HG03521 (cell line): ENCODE data around the gene LRRC28.
"Not testable (repeated sequence)": the region's sequence is repeated elsewhere in the genome, so short reads cannot be mapped to it uniquely, and the experiment has no call there.

ENCODE experiments used
- ATAC-seq: cut with Tn5 transposase; IDR thresholded peaks from one replicate; pipeline ENCODE4 v1.9.1; 2021; ENCODE audit warnings: mild to moderate bottlenecking, moderate library complexity; ENCODE audit not compliant: unreplicated experiment

The LRRC28 gene

DNA sequence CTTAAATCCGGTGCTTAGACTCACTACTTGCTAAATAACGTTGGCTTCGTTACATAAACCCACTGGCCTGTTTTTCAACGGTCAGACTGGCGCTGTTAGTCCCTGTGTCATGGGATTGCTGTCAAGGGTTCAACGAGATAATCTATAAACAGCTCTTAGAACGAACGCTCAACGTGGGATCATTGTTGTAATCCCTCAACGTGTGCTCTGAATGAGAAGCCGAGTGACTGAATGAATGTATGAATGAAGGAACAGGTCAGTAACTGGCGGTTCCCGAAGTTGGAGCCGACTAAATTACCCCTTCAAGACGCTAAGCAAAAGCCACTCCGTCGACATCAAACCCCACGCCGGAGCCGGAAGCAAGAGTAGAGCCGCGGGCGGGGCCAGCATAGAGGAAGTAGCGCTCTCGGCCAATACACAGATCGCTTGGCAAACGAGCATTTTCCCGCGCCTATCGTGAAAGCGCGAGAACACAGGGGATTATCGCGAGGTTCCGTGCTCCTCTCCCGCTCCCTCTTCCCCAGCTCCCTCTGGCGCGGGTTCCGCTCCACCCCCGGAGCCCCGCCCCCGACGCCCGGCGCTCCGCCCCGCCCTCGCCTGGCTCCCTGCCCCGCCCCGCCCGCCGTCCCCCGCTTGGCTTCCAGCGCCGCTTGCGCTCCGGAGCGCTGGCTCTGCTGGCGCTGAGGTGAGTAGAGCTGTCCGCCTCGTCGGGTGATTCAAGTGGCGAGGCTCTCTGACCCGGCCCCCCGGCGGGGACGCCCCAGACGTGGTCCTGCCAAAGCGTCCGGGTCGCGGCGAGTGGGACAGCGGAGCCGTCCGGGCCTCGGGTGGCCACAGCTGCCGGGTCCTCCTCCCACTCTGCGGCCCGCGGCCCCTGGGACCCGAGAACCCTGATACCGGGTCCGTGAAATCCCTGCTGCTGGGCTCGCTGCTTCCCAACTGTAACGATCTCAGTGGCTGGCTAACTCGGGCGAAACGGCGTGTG is at the start of gene LRRC28:
Gene LRRC28 (plus strand): TSS at position 625 of the 985 bp plus-strand sequence. CDS start 4,477 bp downstream, outside the sequence.
- ATAC-seq, result peak; percentile 94

DNA sequence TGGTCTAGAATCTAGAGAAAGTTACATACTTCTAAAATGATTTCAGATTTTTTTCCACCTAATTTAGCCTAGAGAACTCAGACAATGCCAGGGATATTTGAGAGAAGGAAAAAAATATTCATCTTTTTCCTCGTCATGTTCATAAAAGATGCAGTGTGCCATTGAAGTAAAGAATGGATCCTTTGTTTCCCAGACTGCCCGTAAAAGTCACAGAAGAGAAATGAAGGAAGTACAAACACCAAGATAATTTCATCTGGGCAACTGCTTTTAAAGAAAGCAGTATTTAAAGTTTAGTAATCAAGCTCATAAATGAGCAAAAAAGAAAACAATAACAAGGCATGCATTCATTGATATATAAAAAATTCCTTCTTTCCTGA is 49.1 kb upstream of the LRRC28 start:
- ATAC-seq, result no peak

DNA sequence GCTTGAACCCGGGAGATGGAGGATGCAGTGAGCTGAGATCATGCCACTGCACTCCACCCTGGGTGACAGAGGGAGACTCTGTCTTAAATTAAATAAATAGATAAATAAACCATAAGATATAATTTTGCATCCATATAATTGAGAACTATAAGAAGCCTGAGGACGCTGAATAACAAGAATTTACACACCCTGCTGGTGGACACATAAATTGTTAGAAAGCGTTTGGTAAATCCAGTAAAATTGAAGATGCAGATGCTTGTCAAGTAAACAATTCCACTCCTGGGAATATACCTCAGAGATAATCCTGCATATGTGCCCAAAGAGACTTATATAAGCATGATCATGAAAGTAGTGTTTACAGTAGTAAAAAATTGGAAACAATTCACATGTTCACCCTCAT is 43.6 kb upstream of the LRRC28 start:
- no peak for ATAC-seq

DNA sequence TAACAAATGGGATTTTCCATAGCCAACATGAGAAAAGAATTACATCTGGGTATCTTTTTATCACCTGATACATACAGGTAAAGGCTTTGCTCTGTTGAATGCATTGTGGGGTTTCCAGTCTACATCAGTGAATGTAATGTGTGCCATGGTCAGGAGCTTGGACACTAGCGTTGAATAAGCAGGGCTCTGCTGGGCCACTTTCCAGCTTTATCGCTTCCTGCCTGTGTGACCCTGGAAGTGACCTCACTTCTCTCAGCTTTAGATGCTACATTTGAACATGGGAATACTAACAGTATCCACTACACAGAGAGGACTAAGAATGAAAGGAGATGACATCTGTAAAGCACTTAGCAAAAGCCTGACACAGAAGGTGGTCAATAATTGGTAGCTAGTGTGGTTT is 42.0 kb upstream of the LRRC28 start:
- ATAC-seq, result no peak

DNA sequence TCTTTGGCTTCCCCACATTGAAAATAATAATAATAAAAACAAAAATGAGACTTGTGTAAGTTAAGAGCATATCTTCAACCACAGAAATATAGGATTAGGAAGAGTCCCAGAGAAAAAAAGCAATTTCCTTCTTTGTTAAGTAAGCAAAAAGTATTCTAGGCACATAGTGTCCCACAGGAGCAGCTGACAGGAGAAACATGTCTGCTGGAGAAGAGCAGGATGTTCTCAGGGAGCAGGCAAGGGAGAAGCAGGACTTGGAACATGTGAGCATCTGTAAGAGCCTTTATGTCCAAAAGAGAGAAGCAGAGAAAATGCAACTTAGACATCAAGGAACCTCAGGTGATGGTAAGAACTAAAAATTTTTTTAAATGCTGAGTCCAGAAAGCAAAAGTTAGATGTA is 40.9 kb upstream of the LRRC28 start:
- ATAC-seq, result no peak

DNA sequence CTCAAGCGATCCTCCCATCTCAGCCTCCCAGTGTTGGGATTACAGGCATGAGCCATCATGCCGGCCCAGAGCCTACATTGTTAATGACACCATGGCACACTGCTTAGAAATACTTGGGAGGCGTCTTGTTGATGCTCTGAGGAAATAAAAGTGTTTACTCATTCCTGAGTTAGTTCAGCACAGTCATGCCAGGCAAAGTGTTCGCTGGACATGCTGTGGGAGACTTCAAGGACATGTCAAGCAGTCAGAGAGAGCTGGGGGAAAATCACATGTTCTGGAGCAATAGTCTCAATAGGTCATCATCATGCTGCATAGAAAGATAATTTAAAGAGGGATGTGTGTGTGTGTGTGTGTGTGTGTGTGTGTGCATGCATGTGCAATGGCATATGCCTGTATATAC is 39.4 kb upstream of the LRRC28 start:
- no peak for ATAC-seq

DNA sequence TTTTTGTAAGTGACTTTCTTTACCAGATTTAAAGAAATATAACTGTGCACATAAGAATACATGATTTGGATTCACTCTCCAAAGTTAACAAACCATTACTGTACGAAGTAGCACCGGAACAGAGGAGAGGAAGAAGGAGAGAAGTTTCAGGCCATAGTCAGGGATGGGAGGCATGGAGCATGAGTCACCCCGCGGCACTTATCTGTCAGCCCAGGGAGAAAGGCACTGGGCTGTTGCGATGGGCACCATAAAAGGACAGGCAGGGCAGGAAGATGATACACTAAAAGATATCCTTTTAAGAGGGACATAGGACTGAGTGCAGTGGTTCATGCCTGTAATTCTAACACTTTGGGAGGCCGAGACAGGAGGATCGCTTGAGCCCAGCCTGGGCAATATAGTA is 38.9 kb upstream of the LRRC28 start:
- no peak for ATAC-seq

DNA sequence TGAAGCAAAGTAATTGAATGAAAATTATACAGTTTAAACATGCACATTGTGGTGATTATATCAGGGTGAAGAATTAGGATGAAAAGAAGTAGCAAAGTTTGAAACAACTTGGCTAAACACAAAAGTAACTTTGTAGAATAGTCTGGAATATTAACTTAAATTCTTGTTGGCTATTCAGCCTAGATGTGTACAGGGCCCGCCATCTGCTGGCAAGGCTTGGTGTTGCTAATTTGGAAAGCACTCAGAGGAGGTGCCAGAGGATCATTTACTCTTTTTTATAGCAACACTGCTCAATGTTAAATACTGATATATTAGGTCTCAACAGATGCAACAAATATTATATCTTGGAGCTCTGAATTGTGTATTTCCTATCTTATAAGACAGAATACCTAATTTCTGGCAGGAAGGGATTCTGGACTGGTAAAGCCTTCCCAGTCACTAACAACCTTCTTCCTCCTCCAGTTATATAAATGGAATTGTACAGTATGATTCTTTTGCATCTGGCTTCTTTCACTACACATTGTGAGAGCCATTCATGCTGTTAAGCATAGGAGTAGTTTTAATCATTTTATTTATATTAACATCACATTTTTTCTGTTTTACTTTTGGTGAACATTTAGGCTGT is 38.0 kb upstream of the LRRC28 start:
- peak; percentile 58 for ATAC-seq

DNA sequence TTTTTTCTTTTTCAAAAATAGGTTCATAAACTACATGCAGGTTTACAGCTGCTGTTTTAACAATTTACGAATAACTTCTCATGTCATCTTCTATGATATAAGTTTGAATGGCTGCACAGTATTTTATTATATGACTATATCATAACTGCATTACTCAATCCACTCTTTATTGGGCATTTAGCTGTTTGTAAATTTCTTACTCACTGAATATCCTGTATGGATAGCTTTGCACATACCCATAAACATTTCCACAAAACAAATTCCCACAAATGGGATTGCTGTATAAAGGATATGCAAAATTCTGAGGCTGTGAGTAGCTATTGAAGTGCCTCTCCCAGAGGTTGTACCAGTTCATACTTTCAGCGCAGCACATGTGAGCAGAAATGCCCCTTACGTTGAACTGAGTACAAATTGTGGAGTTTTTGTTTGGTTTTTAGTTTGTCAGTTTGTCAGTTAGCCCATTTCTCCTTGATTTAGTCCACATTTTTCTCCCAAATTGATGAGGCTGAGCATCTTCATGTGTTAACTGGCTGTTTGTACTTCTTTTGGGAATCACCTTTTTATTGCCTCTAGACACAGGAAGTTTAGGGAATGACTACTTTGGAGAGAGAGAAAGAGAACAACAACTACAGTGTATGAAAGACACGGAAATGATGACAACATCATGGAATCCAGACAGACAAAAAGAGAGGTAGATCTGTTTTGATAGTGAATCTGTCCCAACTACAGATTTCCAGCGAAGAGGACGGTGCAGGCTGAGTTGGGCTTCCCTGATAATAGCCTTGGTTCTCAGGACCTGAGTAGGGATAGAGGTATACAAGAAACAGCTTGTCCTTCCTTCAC is 26.7 kb upstream of the LRRC28 start:
- no peak for ATAC-seq

DNA sequence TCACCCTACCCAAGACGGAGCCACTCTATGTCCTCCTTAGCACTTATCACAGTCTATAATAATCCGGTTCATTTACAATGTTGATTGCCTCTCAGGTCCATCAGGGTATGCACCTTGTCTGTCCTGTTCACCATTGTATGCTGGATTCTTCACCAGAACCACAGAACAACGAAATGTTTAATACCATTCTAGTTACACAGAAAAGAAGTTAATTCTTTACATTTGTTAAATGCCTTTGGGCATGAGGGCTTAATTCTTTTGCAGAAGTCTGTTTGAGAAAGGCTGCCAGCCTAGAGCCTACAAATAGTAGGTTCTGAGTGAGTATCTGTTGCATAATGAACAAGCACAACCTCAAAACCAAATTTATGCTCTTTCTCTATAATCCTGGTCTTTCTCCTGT is 24.5 kb upstream of the LRRC28 start:
- ATAC-seq, result no peak

DNA sequence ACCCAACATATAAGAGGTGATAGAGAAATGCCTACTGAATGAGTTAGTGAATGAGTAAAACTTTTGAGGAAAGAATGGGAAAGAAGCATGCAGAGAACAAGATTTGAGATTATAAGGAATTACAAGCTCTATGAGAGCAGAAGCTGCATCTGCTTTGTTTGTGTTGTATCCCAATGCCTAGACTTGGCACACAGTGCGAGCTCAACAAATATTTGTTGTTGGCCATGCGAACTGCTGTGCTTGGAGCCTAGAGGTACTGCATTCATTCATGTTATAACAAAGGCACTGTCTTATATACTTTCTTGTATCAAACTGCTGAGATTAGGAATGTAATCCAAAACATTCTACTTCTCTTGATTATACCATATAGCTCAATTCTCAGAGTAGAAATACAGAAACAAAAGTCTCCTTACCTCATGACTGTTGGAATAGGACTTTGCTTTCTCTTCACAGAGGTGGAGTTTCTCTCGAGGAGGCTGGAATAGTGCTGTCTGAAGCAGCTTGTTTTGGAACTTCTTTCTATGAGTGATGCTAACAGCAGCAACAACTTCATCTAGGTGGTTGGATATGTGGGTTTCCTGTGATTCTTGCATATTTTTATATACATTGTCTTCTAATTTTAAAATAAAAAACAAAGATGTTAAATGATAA is 23.0 kb upstream of the LRRC28 start:
- no peak for ATAC-seq

DNA sequence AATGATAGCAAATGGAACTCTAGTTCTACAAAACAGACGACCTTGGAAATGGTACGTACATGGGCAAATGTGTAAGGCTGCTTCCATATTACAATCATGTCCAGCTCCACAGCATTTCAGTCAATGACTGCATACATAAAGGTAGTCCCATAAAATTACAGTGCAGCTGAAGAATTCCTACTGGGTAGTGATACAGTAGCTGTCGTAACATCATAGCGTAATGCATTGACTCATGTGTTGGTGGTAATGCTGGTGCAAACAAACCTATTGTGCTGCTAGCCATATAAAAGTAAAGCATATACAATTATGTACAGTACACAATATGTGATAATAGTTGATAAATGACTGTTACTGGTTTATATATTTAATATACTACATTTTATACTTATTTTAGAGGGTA is 20.4 kb upstream of the LRRC28 start:
- ATAC-seq, result no peak

DNA sequence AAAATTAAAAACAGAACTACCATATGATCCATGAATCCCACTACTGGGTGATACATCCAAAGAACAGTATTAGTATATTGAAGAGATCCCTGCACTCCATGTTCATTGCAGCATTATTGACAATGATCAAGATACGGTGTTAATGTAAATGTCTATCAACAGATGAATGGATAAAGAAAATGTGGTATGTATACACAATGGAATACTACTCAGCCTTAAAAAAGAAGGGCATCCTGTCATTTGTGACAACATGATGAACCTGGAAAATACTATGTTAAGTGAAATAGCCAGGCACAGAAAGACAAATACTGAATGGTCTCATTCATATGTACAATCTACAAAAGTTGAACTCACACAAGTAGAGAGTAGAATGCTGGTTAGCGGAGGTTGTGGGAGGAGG is 18.5 kb upstream of the LRRC28 start:
- ATAC-seq, result no peak

DNA sequence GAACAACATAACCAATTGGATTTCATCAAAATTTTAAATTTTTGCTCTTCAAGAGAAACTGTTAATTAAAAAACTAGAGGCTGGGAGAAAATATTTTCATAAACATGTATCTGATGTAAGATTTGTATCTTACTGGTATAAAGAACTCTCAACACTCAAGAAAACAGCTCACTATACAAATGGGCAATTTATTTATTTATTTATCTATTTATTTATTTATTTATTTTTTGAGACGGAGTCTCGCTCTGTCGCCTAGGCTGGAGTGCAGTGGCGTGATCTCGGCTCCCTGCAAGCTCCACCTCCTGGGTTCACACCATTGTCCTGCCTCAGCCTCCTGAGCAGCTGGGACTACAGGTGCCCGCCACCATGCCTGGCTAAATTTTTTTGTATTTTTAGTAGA is 17.1 kb upstream of the LRRC28 start:
- not testable (repeated sequence) for ATAC-seq

DNA sequence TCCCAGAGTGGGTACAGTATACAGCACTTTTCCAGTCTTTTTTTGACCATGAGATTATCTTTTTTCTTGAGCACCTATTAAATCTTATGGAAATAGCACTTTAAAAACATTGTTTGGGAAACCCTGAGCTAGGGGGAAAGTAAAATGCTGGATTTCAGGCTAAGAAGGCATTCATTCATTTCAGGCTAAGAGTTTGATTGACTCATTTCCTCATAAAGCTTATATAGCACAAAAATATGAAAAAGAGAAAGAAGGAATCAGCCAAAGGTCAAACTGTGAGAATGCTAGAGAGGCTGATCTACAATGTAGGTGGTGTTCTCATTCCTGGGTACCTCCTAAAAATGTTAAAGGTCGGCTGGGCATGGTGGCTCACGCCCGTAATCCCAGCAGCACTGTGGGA is 12.4 kb upstream of the LRRC28 start:
- no peak for ATAC-seq

DNA sequence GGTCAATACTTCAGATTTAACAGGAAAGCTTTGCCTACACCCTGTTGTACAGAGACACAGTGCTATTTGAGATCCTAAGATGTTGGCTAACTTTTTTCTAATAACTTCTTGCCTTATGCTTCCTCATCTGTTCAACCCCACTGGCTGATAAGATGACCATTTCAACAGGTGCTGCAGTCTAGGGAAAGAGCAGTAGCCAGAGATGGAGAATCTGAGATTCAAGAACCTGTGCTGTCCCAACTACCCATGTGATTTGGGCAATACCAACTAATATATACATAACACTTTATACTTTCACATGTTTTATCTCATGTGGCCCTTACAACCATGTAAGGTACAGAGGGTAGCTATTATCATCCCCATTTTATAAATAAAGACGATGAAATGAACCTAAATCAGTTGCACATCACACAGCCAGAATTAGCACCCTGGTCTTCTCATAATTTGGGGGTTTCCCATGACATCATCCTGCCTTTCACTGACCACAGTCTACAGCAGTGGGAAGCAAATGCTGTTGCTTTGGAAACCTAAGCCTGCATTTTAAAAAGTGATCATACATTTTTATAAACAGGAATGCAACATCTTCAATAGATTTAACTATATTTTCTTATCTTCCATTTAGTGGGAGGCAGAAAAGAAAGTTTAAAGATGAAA is 11.6 kb upstream of the LRRC28 start:
- ATAC-seq, result peak; percentile 87

DNA sequence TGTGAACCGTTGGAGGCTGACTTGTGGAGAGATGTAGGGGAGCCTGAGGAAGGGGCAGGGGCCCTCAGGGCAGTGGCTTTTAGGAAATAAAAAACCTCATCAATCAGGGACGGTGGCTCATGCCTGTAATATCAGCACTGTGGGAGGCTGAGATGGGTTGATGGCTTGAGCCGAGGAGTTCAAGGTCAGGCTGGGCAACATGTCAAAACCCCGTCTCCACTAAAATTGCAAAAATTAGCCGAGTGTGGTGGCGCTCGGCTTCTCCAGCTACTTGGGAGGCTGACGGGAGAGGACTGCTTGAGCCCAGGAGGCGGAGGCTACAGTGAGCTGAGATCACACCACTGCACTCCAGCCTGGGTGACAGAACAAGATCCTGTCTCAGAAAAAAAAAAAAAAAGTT is 9.5 kb upstream of the LRRC28 start:
- no peak for ATAC-seq

DNA sequence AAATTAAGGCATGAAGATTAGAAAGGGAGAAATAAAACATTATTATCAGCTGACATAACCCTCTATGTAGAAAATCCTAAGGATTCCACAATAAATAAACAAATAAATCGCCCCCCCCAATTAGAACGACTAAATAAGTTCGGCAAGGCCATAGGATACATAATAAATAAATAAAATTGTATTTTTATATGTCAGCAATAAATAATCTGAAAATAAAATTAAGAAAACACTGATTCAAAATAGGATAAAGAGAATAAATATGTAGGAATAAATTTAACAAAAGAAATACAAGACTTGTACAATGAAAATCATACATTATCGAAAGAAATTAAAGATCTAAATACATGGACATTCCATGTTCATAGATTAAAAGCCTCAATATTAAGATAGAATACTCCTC is 7.0 kb upstream of the LRRC28 start:
- no peak for ATAC-seq

DNA sequence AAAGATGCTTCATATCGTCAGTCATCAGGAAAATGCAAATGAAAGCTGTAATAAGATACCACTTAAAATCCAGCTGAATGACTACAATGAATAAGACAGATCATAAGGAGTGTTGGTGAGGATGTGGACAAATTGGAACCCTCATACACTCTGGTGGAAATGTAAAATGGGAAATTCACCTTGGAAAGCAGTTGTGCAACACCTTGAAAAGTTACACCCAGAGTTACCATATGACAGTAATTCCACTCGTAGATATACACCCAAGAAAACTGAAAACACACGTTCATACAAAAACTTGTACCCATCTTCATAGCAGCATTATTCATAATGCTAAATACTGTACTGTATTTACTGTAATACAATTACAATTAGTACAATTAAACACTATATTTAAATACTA is 4.2 kb upstream of the LRRC28 start:
- no peak for ATAC-seq

DNA sequence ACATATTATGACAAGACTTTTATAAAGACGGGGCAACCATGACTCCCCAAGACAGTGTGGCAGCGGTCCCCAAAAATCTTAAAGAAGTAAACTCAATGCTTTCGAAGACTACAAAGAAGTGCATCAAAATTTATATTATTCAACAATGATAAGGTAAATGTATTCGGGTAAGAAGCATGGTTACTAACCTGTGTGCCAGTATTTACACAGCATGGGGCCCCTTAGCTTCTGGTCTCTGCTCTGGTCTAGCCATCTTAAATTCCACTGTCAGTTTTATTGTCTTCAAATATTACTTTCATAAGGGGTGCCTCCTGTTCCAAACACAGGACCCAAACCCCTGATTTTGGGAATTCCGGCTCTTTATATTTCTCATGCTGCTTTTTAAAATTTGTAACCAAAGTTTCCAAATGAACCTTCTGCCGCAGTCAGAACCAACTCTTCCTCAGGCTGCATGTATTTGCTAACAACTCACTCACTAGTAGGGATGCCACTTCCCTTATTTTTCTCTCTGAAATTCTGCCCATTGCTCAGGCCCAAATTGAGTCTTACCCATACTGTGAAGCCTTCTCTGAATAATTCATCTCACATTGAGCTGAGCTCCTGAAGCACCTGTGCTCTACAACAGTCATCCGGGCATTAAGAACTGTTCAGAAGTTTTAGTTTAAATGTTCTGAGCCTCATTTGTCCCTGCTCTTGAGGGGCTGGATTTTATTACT is 3.1 kb upstream of the LRRC28 start:
- no peak for ATAC-seq
